HepG2 (cell line): ENCODE results near the gene TMC8. TPM values are rescaled to one million over a fixed set of nuclear protein-coding genes. Genes with fewer than 3 reads are reported as not detected.

Source experiments
- GATAD1 ChIP-seq: IDR thresholded peaks from 2 replicates; pipeline ENCODE4 v1.6.1; 2016; ENCODE audit warnings: missing genetic modification reagents, missing compliant biosample characterization
- HNF4A ChIP-seq: sonication (generic); formaldehyde crosslinking; IDR thresholded peaks from 2 replicates; pipeline ENCODE4 v1.4.0; 2020; ENCODE audit warnings: missing genetic modification reagents
- MAZ ChIP-seq, 2 experiments: sonication (generic) in 1 of 2; formaldehyde crosslinking in 1 of 2; IDR thresholded peaks; 2 replicates each; pipeline versions ENCODE4 v1.5.0 to v1.6.1; 2012 to 2020; ENCODE audit warnings: low read depth in 2 of 2, mild to moderate bottlenecking in 2 of 2, borderline replicate concordance in 1 of 2, improper control_type of control experiment in 1 of 2, low read length in 1 of 2, missing genetic modification reagents in 1 of 2, moderate library complexity in 1 of 2
- MEF2D ChIP-seq: sonication (generic); formaldehyde crosslinking; IDR thresholded peaks from 2 replicates; pipeline ENCODE4 v1.5.1; 2020; ENCODE audit warnings: mild to moderate bottlenecking, missing genetic modification reagents
- MTF1 ChIP-seq: sonication (generic); formaldehyde crosslinking; IDR thresholded peaks from 2 replicates; pipeline ENCODE4 v1.5.0; 2020; ENCODE audit warnings: missing genetic modification reagents
- POGZ ChIP-seq: sonication (generic); formaldehyde crosslinking; IDR thresholded peaks from 2 replicates; pipeline ENCODE4 v1.4.0; 2020; ENCODE audit warnings: mild to moderate bottlenecking, missing genetic modification reagents
- SRSF1 ChIP-seq: fragments of 200-400 bp; formaldehyde crosslinking; optimal IDR thresholded peaks from 2 replicates; pipeline ENCODE3; 2017; ENCODE audit warnings: mild to moderate bottlenecking, low read depth, low read length, moderate library complexity
- THAP11 ChIP-seq: IDR thresholded peaks from 2 replicates; pipeline ENCODE4 v1.6.1; 2016; ENCODE audit warnings: missing biosample characterization, missing genetic modification reagents
- ZFP36L1 ChIP-seq: sonication (generic); formaldehyde crosslinking; IDR thresholded peaks from 2 replicates; pipeline ENCODE4 v1.8.0; 2022; ENCODE audit warnings: mild to moderate bottlenecking, missing genetic modification reagents, moderate library complexity
- ZNF282 ChIP-seq: fragments of 450-650 bp; IDR thresholded peaks from 2 replicates; pipeline ENCODE4 v1.6.1; 2018; ENCODE audit not compliant: partially characterized antibody
- ZNF510 ChIP-seq: sonication (generic); formaldehyde crosslinking; IDR thresholded peaks from 2 replicates; pipeline ENCODE4 v1.4.0; 2020; ENCODE audit warnings: low read depth, mild to moderate bottlenecking, missing genetic modification reagents
- ZNF563 ChIP-seq: sonication (generic); formaldehyde crosslinking; IDR thresholded peaks from 2 replicates; pipeline ENCODE4 v1.8.0; 2022; ENCODE audit warnings: mild to moderate bottlenecking, moderate library complexity, missing genetic modification reagents
- ZNF572 ChIP-seq: sonication (generic); formaldehyde crosslinking; IDR thresholded peaks from 2 replicates; pipeline ENCODE4 v1.5.1; 2020; ENCODE audit warnings: mild to moderate bottlenecking, missing genetic modification reagents
- ZNF607 ChIP-seq: sonication (generic); formaldehyde crosslinking; IDR thresholded peaks from 2 replicates; pipeline ENCODE4 v1.5.1; 2020; ENCODE audit warnings: missing genetic modification reagents, mild to moderate bottlenecking, borderline replicate concordance
- ZNF639 ChIP-seq: conservative IDR thresholded peaks from 2 replicates; pipeline ENCODE4 v1.6.1; 2018; ENCODE audit warnings: missing genetic modification reagents
- ZNF768 ChIP-seq: sonication (generic); formaldehyde crosslinking; IDR thresholded peaks from 2 replicates; pipeline ENCODE4 v1.4.0; 2020; ENCODE audit warnings: missing genetic modification reagents
- ZNF788 ChIP-seq: sonication (generic); formaldehyde crosslinking; IDR thresholded peaks from 2 replicates; pipeline ENCODE4 v1.5.0; 2020; ENCODE audit warnings: mild to moderate bottlenecking, missing genetic modification reagents, borderline replicate concordance
- ZNF83 ChIP-seq: sonication (generic); formaldehyde crosslinking; IDR thresholded peaks from 2 replicates; pipeline ENCODE4 v1.4.0; 2020; ENCODE audit warnings: missing genetic modification reagents, mild to moderate bottlenecking, borderline replicate concordance
- ZNF891 ChIP-seq: sonication (generic); formaldehyde crosslinking; IDR thresholded peaks from 2 replicates; pipeline ENCODE4 v1.5.0; 2020; ENCODE audit warnings: mild to moderate bottlenecking, missing genetic modification reagents
- polyA plus RNA-seq, 8 experiments: library from polyadenylated mRNA; depleted of rRNA in 3 of 8; stranded (reverse) in 7 of 8; unstranded in 1 of 8; fragments of >200 nt; fragmentation: Illumina TruSeq in 4 of 8; extraction: Trizol in 4 of 8; gene quantifications; 2 replicates each; pipeline versions ENCODE4 v1.2.1 to v1.2.3, GENCODE V29; 2011 to 2016; ENCODE audit warnings: low read depth in 4 of 8, missing spikeins in 1 of 8, mixed read lengths in 1 of 8; ENCODE audit not compliant: insufficient read depth in 1 of 8
- total RNA-seq, 5 experiments: library from RNA; depleted of rRNA; stranded (reverse); fragments of >200 nt; fragmentation: Illumina TruSeq; extraction: Trizol; gene quantifications; 2 replicates each; pipeline ENCODE4 v1.2.3, GENCODE V29; 2016; ENCODE audit warnings: low read depth in 1 of 5
- TF ChIP-seq, protein P1 (sequence below): sonication (generic); formaldehyde crosslinking; IDR thresholded peaks from 2 replicates; pipeline ENCODE4 v1.9.0; 2021; ENCODE audit warnings: mild to moderate bottlenecking, missing genetic modification reagents
- TF ChIP-seq, protein P2 (sequence below): sonication (generic); formaldehyde crosslinking; IDR thresholded peaks from 2 replicates; pipeline ENCODE4 v1.4.0; 2020; ENCODE audit warnings: mild to moderate bottlenecking, missing genetic modification reagents

TMC8 gene
- total and polyA plus RNA-seq, 2 of the 13 experiments (the other 11 are each of a cell fraction or from before 2014, with no cell fraction given), result 0.53 to 7.8 TPM

- TF ChIP-seq, protein P1, sequence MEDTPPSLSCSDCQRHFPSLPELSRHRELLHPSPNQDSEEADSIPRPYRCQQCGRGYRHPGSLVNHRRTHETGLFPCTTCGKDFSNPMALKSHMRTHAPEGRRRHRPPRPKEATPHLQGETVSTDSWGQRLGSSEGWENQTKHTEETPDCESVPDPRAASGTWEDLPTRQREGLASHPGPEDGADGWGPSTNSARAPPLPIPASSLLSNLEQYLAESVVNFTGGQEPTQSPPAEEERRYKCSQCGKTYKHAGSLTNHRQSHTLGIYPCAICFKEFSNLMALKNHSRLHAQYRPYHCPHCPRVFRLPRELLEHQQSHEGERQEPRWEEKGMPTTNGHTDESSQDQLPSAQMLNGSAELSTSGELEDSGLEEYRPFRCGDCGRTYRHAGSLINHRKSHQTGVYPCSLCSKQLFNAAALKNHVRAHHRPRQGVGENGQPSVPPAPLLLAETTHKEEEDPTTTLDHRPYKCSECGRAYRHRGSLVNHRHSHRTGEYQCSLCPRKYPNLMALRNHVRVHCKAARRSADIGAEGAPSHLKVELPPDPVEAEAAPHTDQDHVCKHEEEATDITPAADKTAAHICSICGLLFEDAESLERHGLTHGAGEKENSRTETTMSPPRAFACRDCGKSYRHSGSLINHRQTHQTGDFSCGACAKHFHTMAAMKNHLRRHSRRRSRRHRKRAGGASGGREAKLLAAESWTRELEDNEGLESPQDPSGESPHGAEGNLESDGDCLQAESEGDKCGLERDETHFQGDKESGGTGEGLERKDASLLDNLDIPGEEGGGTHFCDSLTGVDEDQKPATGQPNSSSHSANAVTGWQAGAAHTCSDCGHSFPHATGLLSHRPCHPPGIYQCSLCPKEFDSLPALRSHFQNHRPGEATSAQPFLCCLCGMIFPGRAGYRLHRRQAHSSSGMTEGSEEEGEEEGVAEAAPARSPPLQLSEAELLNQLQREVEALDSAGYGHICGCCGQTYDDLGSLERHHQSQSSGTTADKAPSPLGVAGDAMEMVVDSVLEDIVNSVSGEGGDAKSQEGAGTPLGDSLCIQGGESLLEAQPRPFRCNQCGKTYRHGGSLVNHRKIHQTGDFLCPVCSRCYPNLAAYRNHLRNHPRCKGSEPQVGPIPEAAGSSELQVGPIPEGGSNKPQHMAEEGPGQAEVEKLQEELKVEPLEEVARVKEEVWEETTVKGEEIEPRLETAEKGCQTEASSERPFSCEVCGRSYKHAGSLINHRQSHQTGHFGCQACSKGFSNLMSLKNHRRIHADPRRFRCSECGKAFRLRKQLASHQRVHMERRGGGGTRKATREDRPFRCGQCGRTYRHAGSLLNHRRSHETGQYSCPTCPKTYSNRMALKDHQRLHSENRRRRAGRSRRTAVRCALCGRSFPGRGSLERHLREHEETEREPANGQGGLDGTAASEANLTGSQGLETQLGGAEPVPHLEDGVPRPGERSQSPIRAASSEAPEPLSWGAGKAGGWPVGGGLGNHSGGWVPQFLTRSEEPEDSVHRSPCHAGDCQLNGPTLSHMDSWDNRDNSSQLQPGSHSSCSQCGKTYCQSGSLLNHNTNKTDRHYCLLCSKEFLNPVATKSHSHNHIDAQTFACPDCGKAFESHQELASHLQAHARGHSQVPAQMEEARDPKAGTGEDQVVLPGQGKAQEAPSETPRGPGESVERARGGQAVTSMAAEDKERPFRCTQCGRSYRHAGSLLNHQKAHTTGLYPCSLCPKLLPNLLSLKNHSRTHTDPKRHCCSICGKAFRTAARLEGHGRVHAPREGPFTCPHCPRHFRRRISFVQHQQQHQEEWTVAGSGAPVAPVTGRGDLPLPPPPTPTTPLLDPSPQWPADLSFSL (CRISPR knock-in tag), result no peak
- no peak for TF ChIP-seq MTF1 (CRISPR knock-in tag)
- peak; percentile 96 for TF ChIP-seq ZNF572
- TF ChIP-seq ZNF891, result 0 out of 2 replicates have a peak, but pooled peaks have one; percentile 38
- TF ChIP-seq ZFP36L1, result no peak
- 0 out of 2 replicates have a peak, but pooled peaks have one; percentile 25 for TF ChIP-seq ZNF563 (CRISPR knock-in tag)
- TF ChIP-seq MEF2D, result 0 out of 2 replicates have a peak, but pooled peaks have one; percentile 23
- TF ChIP-seq, protein P2, sequence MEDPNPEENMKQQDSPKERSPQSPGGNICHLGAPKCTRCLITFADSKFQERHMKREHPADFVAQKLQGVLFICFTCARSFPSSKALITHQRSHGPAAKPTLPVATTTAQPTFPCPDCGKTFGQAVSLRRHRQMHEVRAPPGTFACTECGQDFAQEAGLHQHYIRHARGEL, result no peak
- TF ChIP-seq ZNF607 (CRISPR knock-in tag), result 0 out of 2 replicates have a peak, but pooled peaks have one; percentile 45
- TF ChIP-seq ZNF282, result no peak
- TF ChIP-seq ZNF768 (CRISPR knock-in tag), result peak; percentile 80
- TF ChIP-seq POGZ (CRISPR knock-in tag), result no peak
- TF ChIP-seq MAZ (IDR thresholded peaks at IDR 0.05; ENCODE audit: borderline replicate concordance, low read depth, low read length), result 0 out of 2 replicates have a peak, but pooled peaks have one; percentile 59
- TF ChIP-seq MAZ (CRISPR knock-in tag; IDR thresholded peaks at IDR 0.05; ENCODE audit: low read depth), result no peak
- peak; percentile 82; the same call in 1 of the 2 replicates for TF ChIP-seq ZNF788 (CRISPR knock-in tag)
- 0 out of 2 replicates have a peak, but pooled peaks have one; percentile 26 for TF ChIP-seq GATAD1 (CRISPR knock-in tag)
- TF ChIP-seq HNF4A, result peak; percentile 19; the same call in 1 of the 2 replicates
- peak; percentile 76 for TF ChIP-seq THAP11 (CRISPR knock-in tag)
- no peak for TF ChIP-seq SRSF1
- TF ChIP-seq ZNF639 (CRISPR knock-in tag), result no peak
- TF ChIP-seq ZNF83 (CRISPR knock-in tag), result no peak
- TF ChIP-seq ZNF510 (CRISPR knock-in tag), result no peak
These were observed 17.8 kb upstream of the TMC8 start (continued) for GRCh38 chr17:78112518-78113471.
